GM20431 (cell line): ENCODE data around the gene TMPRSS13.

ENCODE experiments used
- in situ Hi-C: fragments of 300-500 bp; cut with MseI, MboI; formaldehyde crosslinking; loops from one replicate; pipeline ENCODE4 v1.15.0; 2020; ENCODE audit warnings: low sequenced_read_pairs; ENCODE audit not compliant: unreplicated experiment

The TMPRSS13 gene

GRCh38 chr11:117915672-117916235 lies 13.4 kb downstream of the TMPRSS13 start:
- in situ Hi-C loops = no loop called here

- in situ Hi-C loops = no loop called here
Observed at GRCh38 chr11:117914991-117915618, 14.1 kb downstream of the TMPRSS13 start.

- in situ Hi-C loops = no loop called here
Observed at GRCh38 chr11:117914398-117914761, 14.8 kb downstream of the TMPRSS13 start.

- in situ Hi-C loops = no loop called here
Observed at GRCh38 chr11:117913736-117914397, 15.3 kb downstream of the TMPRSS13 start.

DNA sequence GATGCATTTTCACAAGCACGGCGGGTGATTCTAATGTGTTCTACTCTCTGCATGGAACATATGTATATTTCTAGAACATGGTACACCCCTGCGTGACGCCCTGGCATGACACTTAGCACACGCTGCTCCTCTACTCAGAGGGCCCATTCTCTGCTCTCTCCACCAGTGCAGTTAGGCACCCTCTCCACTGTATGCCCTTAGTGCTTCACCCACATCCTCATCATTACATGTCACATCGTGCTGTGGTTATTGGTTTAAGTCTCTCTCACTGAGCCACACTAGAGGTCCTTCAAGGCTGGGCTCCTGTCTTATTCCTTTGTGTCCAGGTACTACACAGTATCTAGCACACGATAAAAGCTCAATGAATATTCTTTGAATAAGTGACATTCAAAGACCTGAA lies 16.7 kb downstream of the TMPRSS13 start:
- in situ Hi-C loops = no loop called here

- in situ Hi-C loops = no loop called here
Observed at GRCh38 chr11:117911694-117912093, 17.5 kb downstream of the TMPRSS13 start.

- in situ Hi-C loops = no loop called here
Observed at GRCh38 chr11:117910941-117911655, 18.1 kb downstream of the TMPRSS13 start.

- in situ Hi-C loops = no loop called here
Observed at GRCh38 chr11:117910525-117910924, 18.7 kb downstream of the TMPRSS13 start.

GRCh38 chr11:117909611-117910382 lies 19.4 kb downstream of the TMPRSS13 start:
- in situ Hi-C loops = no loop called here

- in situ Hi-C loops = no loop called here
Observed at GRCh38 chr11:117908959-117909610, 20.1 kb downstream of the TMPRSS13 start.

GRCh38 chr11:117908109-117908895 lies 20.9 kb downstream of the TMPRSS13 start:
- in situ Hi-C loops = no loop called here

- in situ Hi-C loops = no loop called here
Observed at GRCh38 chr11:117907276-117908108, 21.7 kb downstream of the TMPRSS13 start.

GRCh38 chr11:117906710-117907109 lies 22.5 kb downstream of the TMPRSS13 start:
- in situ Hi-C loops = no loop called here

GRCh38 chr11:117906126-117906525 lies 23.1 kb downstream of the TMPRSS13 start:
- in situ Hi-C loops = no loop called here

DNA sequence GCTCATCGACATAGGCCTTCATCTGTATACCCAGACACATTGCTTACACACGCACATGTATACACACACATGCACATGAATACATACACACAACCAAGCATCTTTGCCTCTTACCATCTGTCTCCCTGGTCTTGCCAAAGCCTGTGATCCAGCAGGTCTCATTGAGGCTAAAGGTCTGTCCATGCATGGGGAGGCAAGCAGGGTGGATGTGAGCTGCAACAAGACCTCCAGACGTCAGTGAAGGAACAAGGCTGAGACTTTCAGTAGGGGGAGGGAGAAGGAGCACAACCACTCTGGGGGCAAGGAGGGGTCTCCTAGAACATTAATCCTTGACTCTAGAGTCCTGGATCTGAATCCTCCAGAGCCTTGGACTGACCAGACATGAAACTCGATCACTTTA lies 23.7 kb downstream of the TMPRSS13 start:
- in situ Hi-C loops = no loop called here

- in situ Hi-C loops = no loop called here
Observed at GRCh38 chr11:117903505-117904382, 25.5 kb downstream of the TMPRSS13 start.
